ENCODE measurements around the gene HLA-B. TPM values are rescaled to one million over a fixed set of nuclear protein-coding genes. Genes with fewer than 3 reads are reported as not detected.
"Not testable (repeated sequence)": the region's sequence is repeated elsewhere in the genome, so short reads cannot be mapped to it uniquely, and the experiment has no call there.

Gene HLA-B
- total RNA-seq, 1 donor from 2014 or later = 216 TPM

GRCh38 chr6:31396422-31397152 is 39.6 kb upstream of the HLA-B start:
- TF ChIP-seq CTCF (IDR thresholded peaks at IDR 0.05) = peak; percentile 85
- Mint-ChIP-seq H3K4me1 (ENCODE audit: low read depth) (peaks cover 36% of the 10 kb centered on the region), H3K36me3 (ENCODE audit: low read depth) (peaks cover 5% of the 10 kb centered on the region), H3K4me3 (ENCODE audit: unreplicated experiment) (no peak overlapping the region), H3K9me3 (ENCODE audit: low read depth) (no peaks in the 10 kb centered on the region), H3K27me3 (ENCODE audit: low read depth) (no peaks in the 10 kb centered on the region), H3K27ac (ENCODE audit: unreplicated experiment) (no peak overlapping the region)
- DNase-seq (ENCODE audit: low spot score) = no peak

GRCh38 chr6:31395832-31396231 is 38.9 kb upstream of the HLA-B start:
- Mint-ChIP-seq H3K4me3 (ENCODE audit: unreplicated experiment) (no peak overlapping the region), H3K4me1 (ENCODE audit: low read depth) (peaks cover 28% of the 10 kb centered on the region), H3K36me3 (ENCODE audit: low read depth) (peaks cover 5% of the 10 kb centered on the region), H3K27ac (ENCODE audit: unreplicated experiment) (no peak overlapping the region), H3K9me3 (ENCODE audit: low read depth) (no peaks in the 10 kb centered on the region), H3K27me3 (ENCODE audit: low read depth) (no peaks in the 10 kb centered on the region)
- TF ChIP-seq CTCF (IDR thresholded peaks at IDR 0.05) = no peak
- no peak for DNase-seq (ENCODE audit: low spot score)

- Mint-ChIP-seq H3K27me3 (ENCODE audit: low read depth) (no peaks in the 10 kb centered on the region), H3K27ac (ENCODE audit: unreplicated experiment) (no peak overlapping the region), H3K4me3 (ENCODE audit: unreplicated experiment) (no peak overlapping the region), H3K4me1 (ENCODE audit: low read depth) (peaks cover 21% of the 10 kb centered on the region), H3K36me3 (ENCODE audit: low read depth) (peaks cover 5% of the 10 kb centered on the region), H3K9me3 (ENCODE audit: low read depth) (no peaks in the 10 kb centered on the region)
- DNase-seq (ENCODE audit: low spot score) = no peak
- TF ChIP-seq CTCF (IDR thresholded peaks at IDR 0.05) = no peak
These were observed 37.4 kb upstream of the HLA-B start for GRCh38 chr6:31394381-31394780.

- no peak for DNase-seq (ENCODE audit: low spot score)
- H3K4me1 Mint-ChIP-seq (ENCODE audit: low read depth) = peaks cover 18% of the 10 kb centered on the region
- no peak overlapping the region for H3K27ac Mint-ChIP-seq (ENCODE audit: unreplicated experiment)
- H3K9me3 Mint-ChIP-seq (ENCODE audit: low read depth) = no peaks in the 10 kb centered on the region
- no peaks in the 10 kb centered on the region for H3K27me3 Mint-ChIP-seq (ENCODE audit: low read depth)
- H3K4me3 Mint-ChIP-seq (ENCODE audit: unreplicated experiment) = no peak overlapping the region
- no peak for TF ChIP-seq CTCF (IDR thresholded peaks at IDR 0.05)
- peaks cover 5% of the 10 kb centered on the region for H3K36me3 Mint-ChIP-seq (ENCODE audit: low read depth)
These were observed 37.0 kb upstream of the HLA-B start for GRCh38 chr6:31393932-31394331.

- not testable (repeated sequence) for H3K4me3 Mint-ChIP-seq (ENCODE audit: unreplicated experiment); H3K4me1 Mint-ChIP-seq (ENCODE audit: low read depth); H3K27me3 Mint-ChIP-seq (ENCODE audit: low read depth); H3K9me3 Mint-ChIP-seq (ENCODE audit: low read depth); H3K27ac Mint-ChIP-seq (ENCODE audit: unreplicated experiment); DNase-seq (ENCODE audit: low spot score); H3K36me3 Mint-ChIP-seq (ENCODE audit: low read depth)
These were observed 32.8 kb upstream of the HLA-B start for GRCh38 chr6:31389802-31390132.

- not testable (repeated sequence) for H3K4me1 Mint-ChIP-seq (ENCODE audit: low read depth); H3K9me3 Mint-ChIP-seq (ENCODE audit: low read depth); H3K36me3 Mint-ChIP-seq (ENCODE audit: low read depth); DNase-seq (ENCODE audit: low spot score); H3K27ac Mint-ChIP-seq (ENCODE audit: unreplicated experiment); H3K27me3 Mint-ChIP-seq (ENCODE audit: low read depth); H3K4me3 Mint-ChIP-seq (ENCODE audit: unreplicated experiment)
These were observed 32.2 kb upstream of the HLA-B start for GRCh38 chr6:31388916-31389801.
